CD4-positive, alpha-beta T cell (primary cell): ENCODE results near the gene GPC6. TPM values are rescaled to one million over a fixed set of nuclear protein-coding genes. Genes with fewer than 3 reads are reported as not detected.

Experiments
- ATAC-seq: fragments of 200-7000 bp; cut with Tn5 transposase; one replicate; pipeline ENCODE4 v1.10.0; 2022; ENCODE audit warnings: mild to moderate bottlenecking; ENCODE audit not compliant: poor library complexity
- CTCF ChIA-PET: fragments of 350-600 bp; sonication (Branson Sonifier 250); formaldehyde crosslinking; loops from one replicate; lab custom pipeline; 2021; ENCODE audit warnings: antibody characterized with exemption, inconsistent platforms; lab: Charles Lee
- POLR2A ChIA-PET: fragments of 350-600 bp; sonication (Branson Sonifier 250); formaldehyde crosslinking; loops from one replicate; lab custom pipeline; 2021; ENCODE audit warnings: antibody characterized with exemption, inconsistent platforms; lab: Charles Lee
- DNase-seq, 14 experiments: peaks; one replicate each; pipeline ENCODE4 v3.0.0-alpha.2; 2013 to 2020; ENCODE audit warnings: mixed read lengths in 2 of 14
- H3K27ac ChIP-seq, 2 donors: one replicate each; pipeline versions ENCODE4 v1.5.1 to v1.7.0; 2013; ENCODE audit warnings: low read length in 2 of 2, low read depth in 1 of 2, mild to moderate bottlenecking in 1 of 2
- H3K27me3 ChIP-seq, 2 experiments: 1 replicate in 1 of 2; 2 replicates in 1 of 2; pipeline versions ENCODE4 v1.6.1 to v1.7.0; 2013; ENCODE audit warnings: low read length in 2 of 2, control low read depth in 1 of 2, mild to moderate bottlenecking in 1 of 2, moderate library complexity in 1 of 2; ENCODE audit not compliant: insufficient read depth in 2 of 2, control insufficient read depth in 1 of 2
- H3K36me3 ChIP-seq: one replicate; pipeline ENCODE4 v1.6.1; 2013; ENCODE audit warnings: low read length, control low read depth; ENCODE audit not compliant: insufficient read depth
- H3K4me1 ChIP-seq: one replicate; pipeline ENCODE4 v1.6.1; 2013; ENCODE audit warnings: low read length, control low read depth; ENCODE audit not compliant: insufficient read depth
- H3K4me3 ChIP-seq: one replicate; pipeline ENCODE4 v1.5.1; 2013; ENCODE audit warnings: mild to moderate bottlenecking, low read length, moderate library complexity
- H3K9me3 ChIP-seq, 2 experiments: 1 replicate in 1 of 2; 2 replicates in 1 of 2; pipeline versions ENCODE4 v1.6.1 to v1.7.0; 2013; ENCODE audit warnings: low read length in 2 of 2, mild to moderate bottlenecking in 2 of 2, control low read depth in 1 of 2, moderate library complexity in 1 of 2; ENCODE audit not compliant: control insufficient read depth in 1 of 2, insufficient read depth in 1 of 2
- H3K27ac Mint-ChIP-seq: one replicate; pipeline ENCODE4 v1.8.0; 2020; ENCODE audit warnings: mixed read lengths
- H3K27me3 Mint-ChIP-seq: one replicate; pipeline ENCODE4 v1.8.0; 2021; ENCODE audit warnings: mixed read lengths
- H3K36me3 Mint-ChIP-seq: one replicate; pipeline ENCODE4 v1.8.0; 2021; ENCODE audit warnings: low read depth, mixed read lengths
- H3K4me1 Mint-ChIP-seq: one replicate; pipeline ENCODE4 v1.8.0; 2021; ENCODE audit warnings: low read depth, mixed read lengths
- H3K4me3 Mint-ChIP-seq: one replicate; pipeline ENCODE4 v1.8.0; 2020; ENCODE audit warnings: mild to moderate bottlenecking, mixed read lengths
- H3K9me3 Mint-ChIP-seq: one replicate; pipeline ENCODE4 v1.8.0; 2020; ENCODE audit warnings: mixed read lengths
- intact Hi-C, 2 experiments: fragments of 100-400 bp; cut with DNase I in 1 of 2; cut with micrococcal nuclease in 1 of 2; formaldehyde crosslinking; loops; one replicate each; pipeline versions ENCODE4 v1.15.1 to v1.9.0; 2023 to 2025; cut with DNase I, micrococcal nuclease
- total RNA-seq, 174 experiments: library from RNA in 2 of 174; stranded (reverse) in 2 of 174; gene quantifications; one replicate each; pipeline ENCODE4 v1.2.3 and lab custom pipeline; 2021 to 2026
- TF ChIP-seq, protein P1 (sequence below): fragments of 200-600 bp; IDR thresholded peaks from one replicate; pipeline ENCODE4 v1.8.0; 2022; ENCODE audit warnings: antibody characterized with exemption, mild to moderate bottlenecking

GPC6 gene
- total RNA-seq, 2 experiments from 2014 or later = not detected

DNA sequence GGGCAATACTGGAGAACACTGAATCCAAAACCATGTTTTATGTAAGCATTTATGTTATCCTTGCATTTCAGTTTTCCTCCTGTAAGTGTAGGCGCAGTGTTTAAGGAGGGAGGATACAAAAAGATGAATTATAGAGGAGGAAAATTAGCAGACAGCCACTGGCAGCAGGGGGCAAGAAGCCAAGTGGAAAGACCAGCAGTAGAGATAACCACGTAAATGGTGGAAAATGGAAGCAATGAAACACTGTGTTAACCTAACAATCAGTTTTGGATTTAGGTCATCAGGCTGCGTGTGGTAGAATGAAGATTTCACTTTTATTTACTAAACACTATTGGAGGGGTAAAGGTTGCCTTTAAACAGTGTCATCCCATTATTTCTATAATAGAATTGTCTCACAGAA is 447.3 kb downstream of the GPC6 start:
- H3K4me3 ChIP-seq = no peak overlapping the region
- H3K9me3 Mint-ChIP-seq = peaks cover 3% of the 10 kb centered on the region
- no peaks in the 10 kb centered on the region for H3K27me3 Mint-ChIP-seq
- DNase-seq (no peak), ATAC-seq (no peak)
- intact Hi-C loops = no loop called here
- no peaks in the 10 kb centered on the region for H3K4me1 Mint-ChIP-seq
- ChIA-PET CTCF (no interaction called here), POLR2A (no interaction called here)
- H3K27ac ChIP-seq = no peak overlapping the region
- H3K27me3 ChIP-seq = no peaks in the 10 kb centered on the region
- no peaks in the 10 kb centered on the region for H3K36me3 ChIP-seq
- no peak overlapping the region for H3K4me3 Mint-ChIP-seq
- H3K36me3 Mint-ChIP-seq = no peaks in the 10 kb centered on the region
- TF ChIP-seq, protein P1, sequence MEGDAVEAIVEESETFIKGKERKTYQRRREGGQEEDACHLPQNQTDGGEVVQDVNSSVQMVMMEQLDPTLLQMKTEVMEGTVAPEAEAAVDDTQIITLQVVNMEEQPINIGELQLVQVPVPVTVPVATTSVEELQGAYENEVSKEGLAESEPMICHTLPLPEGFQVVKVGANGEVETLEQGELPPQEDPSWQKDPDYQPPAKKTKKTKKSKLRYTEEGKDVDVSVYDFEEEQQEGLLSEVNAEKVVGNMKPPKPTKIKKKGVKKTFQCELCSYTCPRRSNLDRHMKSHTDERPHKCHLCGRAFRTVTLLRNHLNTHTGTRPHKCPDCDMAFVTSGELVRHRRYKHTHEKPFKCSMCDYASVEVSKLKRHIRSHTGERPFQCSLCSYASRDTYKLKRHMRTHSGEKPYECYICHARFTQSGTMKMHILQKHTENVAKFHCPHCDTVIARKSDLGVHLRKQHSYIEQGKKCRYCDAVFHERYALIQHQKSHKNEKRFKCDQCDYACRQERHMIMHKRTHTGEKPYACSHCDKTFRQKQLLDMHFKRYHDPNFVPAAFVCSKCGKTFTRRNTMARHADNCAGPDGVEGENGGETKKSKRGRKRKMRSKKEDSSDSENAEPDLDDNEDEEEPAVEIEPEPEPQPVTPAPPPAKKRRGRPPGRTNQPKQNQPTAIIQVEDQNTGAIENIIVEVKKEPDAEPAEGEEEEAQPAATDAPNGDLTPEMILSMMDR = no peak
- H3K9me3 ChIP-seq = no peaks in the 10 kb centered on the region
- no peaks in the 10 kb centered on the region for H3K4me1 ChIP-seq
- H3K27ac Mint-ChIP-seq = no peak overlapping the region

GRCh38 chr13:93674337-93674755 is 447.7 kb downstream of the GPC6 start:
- DNase-seq = no peak
- no peak overlapping the region for H3K27ac ChIP-seq
- no peaks in the 10 kb centered on the region for H3K4me1 ChIP-seq
- no peak for ATAC-seq
- H3K36me3 Mint-ChIP-seq = no peaks in the 10 kb centered on the region
- no peaks in the 10 kb centered on the region for H3K27me3 ChIP-seq
- no peaks in the 10 kb centered on the region for H3K27me3 Mint-ChIP-seq
- H3K36me3 ChIP-seq = no peaks in the 10 kb centered on the region
- intact Hi-C loops = no loop called here
- CTCF ChIA-PET = no interaction called here
- H3K9me3 ChIP-seq = no peaks in the 10 kb centered on the region
- H3K4me1 Mint-ChIP-seq = no peaks in the 10 kb centered on the region
- no peak overlapping the region for H3K4me3 ChIP-seq
- no peak overlapping the region for H3K27ac Mint-ChIP-seq
- POLR2A ChIA-PET = no interaction called here
- H3K4me3 Mint-ChIP-seq = no peak overlapping the region
- H3K9me3 Mint-ChIP-seq = peaks cover 3% of the 10 kb centered on the region
- TF ChIP-seq, protein P1 = no peak

DNA sequence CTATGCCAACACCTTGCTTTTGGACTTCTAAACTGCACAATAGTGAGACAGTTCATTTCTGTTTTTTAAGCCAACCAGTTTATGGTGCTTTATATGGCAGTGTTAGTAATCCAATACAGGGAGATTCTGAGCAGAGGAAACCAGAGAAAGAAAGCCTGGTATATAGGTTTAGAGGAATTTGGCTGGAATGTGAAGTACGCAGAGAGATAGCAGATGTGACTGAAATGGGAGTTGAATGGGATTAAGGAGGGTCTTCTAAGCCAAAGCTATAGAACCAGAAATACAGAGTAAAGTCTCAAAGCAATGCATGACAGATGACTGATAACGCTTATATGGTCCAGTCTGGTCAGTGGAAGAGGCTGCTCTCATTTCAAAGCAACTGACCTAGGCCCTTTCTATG is 453.7 kb downstream of the GPC6 start:
- Mint-ChIP-seq H3K36me3 (no peaks in the 10 kb centered on the region), H3K4me1 (no peaks in the 10 kb centered on the region), H3K4me3 (no peak overlapping the region), H3K9me3 (no peaks in the 10 kb centered on the region), H3K27ac (no peak overlapping the region), H3K27me3 (no peaks in the 10 kb centered on the region)
- TF ChIP-seq, protein P1 = no peak
- Histone ChIP-seq H3K4me1 (no peaks in the 10 kb centered on the region), H3K27ac (no peak overlapping the region), H3K36me3 (no peaks in the 10 kb centered on the region), H3K9me3 (no peaks in the 10 kb centered on the region), H3K27me3 (no peaks in the 10 kb centered on the region), H3K4me3 (no peak overlapping the region)
- ATAC-seq = no peak
- ChIA-PET CTCF (no interaction called here), POLR2A (no interaction called here)
- intact Hi-C loops = no loop called here
- no peak for DNase-seq
